Ascending aorta (tissue), 2 donors: Measurements from ENCODE around the gene WFDC12. TPM values are rescaled to one million over a fixed set of nuclear protein-coding genes. Genes with fewer than 3 reads are reported as not detected.
A peak's percentile ranks its signal among the peaks of the same experiment; 100 is the strongest.

Experiments
- DNase-seq, 2 donors: peaks; one replicate each; pipeline ENCODE4 v3.0.0-alpha.2; 2019; ENCODE audit warnings: low spot score in 2 of 2
- H3K27ac ChIP-seq, 2 donors: fragments of 200-600 bp; sonication (generic); one replicate each; pipeline ENCODE4 v1.5.1; 2016 to 2017; ENCODE audit warnings: mild to moderate bottlenecking in 1 of 2
- H3K27me3 ChIP-seq: fragments of 200-600 bp; sonication (generic); one replicate; pipeline ENCODE4 v1.5.1; 2017
- H3K36me3 ChIP-seq, 2 donors: fragments of 200-600 bp; sonication (generic); one replicate each; pipeline ENCODE4 v1.5.1; 2016
- H3K4me1 ChIP-seq, 2 donors: fragments of 200-600 bp; sonication (generic); one replicate each; pipeline ENCODE4 v1.5.1; 2016 to 2017; ENCODE audit warnings: mild to moderate bottlenecking in 1 of 2
- H3K4me3 ChIP-seq, 2 donors: fragments of 200-600 bp; sonication (generic); one replicate each; pipeline ENCODE4 v1.5.1; 2016 to 2017; ENCODE audit warnings: mild to moderate bottlenecking in 1 of 2
- H3K9me3 ChIP-seq, 2 donors: fragments of 200-600 bp; sonication (generic); one replicate each; pipeline ENCODE4 v1.5.1; 2016
- intact Hi-C: fragments of 100-400 bp; cut with DNase I; formaldehyde crosslinking; loops from one replicate; pipeline ENCODE4 v1.15.1; 2023
- total RNA-seq: library from RNA; depleted of rRNA; stranded (reverse); fragments of >200 nt; gene quantifications from one replicate; pipeline ENCODE4 v1.1.0, GENCODE V29; 2016
- TF ChIP-seq, protein P1 (sequence below), 3 experiments: fragments of 200-600 bp in 2 of 3; fragments of 450-650 bp in 1 of 3; sonication (generic) in 2 of 3; IDR thresholded peaks; one replicate each; pipeline ENCODE4 v1.5.1; 2016 to 2019; ENCODE audit warnings: antibody characterized with exemption in 3 of 3, mild to moderate bottlenecking in 1 of 3, moderate library complexity in 1 of 3

Gene WFDC12
- total RNA-seq, 1 donor from 2014 or later: not detected

GRCh38 chr20:45114465-45115385, 9.5 kb downstream of the WFDC12 start, which contains the start of gene WFDC5:
WFDC5 (minus strand) TSS chr20:45115174; CDS start chr20:45115083, 91 bp downstream.
- H3K4me1 ChIP-seq: no peaks in the 10 kb centered on the region
- intact Hi-C loops: no loop called here
- no peaks in the 10 kb centered on the region for H3K9me3 ChIP-seq
- H3K27ac ChIP-seq: no peak within 1 kb of the TSS
- no peak within 1 kb of the TSS for H3K4me3 ChIP-seq
- no peak for DNase-seq
- no peaks in the 10 kb centered on the region for H3K36me3 ChIP-seq
- TF ChIP-seq, protein P1, sequence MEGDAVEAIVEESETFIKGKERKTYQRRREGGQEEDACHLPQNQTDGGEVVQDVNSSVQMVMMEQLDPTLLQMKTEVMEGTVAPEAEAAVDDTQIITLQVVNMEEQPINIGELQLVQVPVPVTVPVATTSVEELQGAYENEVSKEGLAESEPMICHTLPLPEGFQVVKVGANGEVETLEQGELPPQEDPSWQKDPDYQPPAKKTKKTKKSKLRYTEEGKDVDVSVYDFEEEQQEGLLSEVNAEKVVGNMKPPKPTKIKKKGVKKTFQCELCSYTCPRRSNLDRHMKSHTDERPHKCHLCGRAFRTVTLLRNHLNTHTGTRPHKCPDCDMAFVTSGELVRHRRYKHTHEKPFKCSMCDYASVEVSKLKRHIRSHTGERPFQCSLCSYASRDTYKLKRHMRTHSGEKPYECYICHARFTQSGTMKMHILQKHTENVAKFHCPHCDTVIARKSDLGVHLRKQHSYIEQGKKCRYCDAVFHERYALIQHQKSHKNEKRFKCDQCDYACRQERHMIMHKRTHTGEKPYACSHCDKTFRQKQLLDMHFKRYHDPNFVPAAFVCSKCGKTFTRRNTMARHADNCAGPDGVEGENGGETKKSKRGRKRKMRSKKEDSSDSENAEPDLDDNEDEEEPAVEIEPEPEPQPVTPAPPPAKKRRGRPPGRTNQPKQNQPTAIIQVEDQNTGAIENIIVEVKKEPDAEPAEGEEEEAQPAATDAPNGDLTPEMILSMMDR (IDR thresholded peaks at IDR 0.05): no peak
- no peaks in the 10 kb centered on the region for H3K27me3 ChIP-seq

- Histone ChIP-seq H3K36me3 (no peaks in the 10 kb centered on the region), H3K4me1 (no peaks in the 10 kb centered on the region), H3K4me3 (no peak overlapping the region), H3K9me3 (no peaks in the 10 kb centered on the region), H3K27ac (no peak overlapping the region), H3K27me3 (no peaks in the 10 kb centered on the region)
- DNase-seq: no peak
- TF ChIP-seq, protein P1 (IDR thresholded peaks at IDR 0.05): no peak
- intact Hi-C loops: no loop called here
These were observed 10.4 kb downstream of the WFDC12 start for GRCh38 chr20:45113865-45114264.

DNA sequence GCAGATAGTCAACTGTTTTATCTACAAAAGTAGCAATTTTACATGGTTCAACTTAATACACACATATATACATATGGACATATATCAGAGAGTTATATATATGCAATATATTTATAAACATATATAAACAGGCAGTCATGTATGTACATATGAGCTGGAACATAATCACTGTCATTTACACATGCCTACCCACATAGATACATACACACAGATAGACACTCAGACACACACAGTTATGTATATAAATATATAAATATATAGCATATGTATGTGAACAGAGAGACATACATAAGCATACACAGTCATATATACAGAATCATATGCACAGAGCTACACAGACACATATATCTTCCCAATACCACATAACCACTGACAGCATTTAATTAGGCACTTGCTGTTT, 11.5 kb downstream of the WFDC12 start:
- Histone ChIP-seq H3K27ac (no peak overlapping the region), H3K36me3 (no peaks in the 10 kb centered on the region), H3K9me3 (no peaks in the 10 kb centered on the region), H3K27me3 (no peaks in the 10 kb centered on the region), H3K4me3 (no peak overlapping the region), H3K4me1 (no peaks in the 10 kb centered on the region)
- intact Hi-C loops: no loop called here
- TF ChIP-seq, protein P1 (IDR thresholded peaks at IDR 0.05): no peak
- no peak for DNase-seq

- Histone ChIP-seq H3K4me3 (no peak overlapping the region), H3K27ac (no peak overlapping the region), H3K36me3 (no peaks in the 10 kb centered on the region), H3K27me3 (no peaks in the 10 kb centered on the region), H3K9me3 (no peaks in the 10 kb centered on the region), H3K4me1 (no peaks in the 10 kb centered on the region)
- TF ChIP-seq, protein P1 (IDR thresholded peaks at IDR 0.05): peak in 1 of 3 experiments; percentile 40
- intact Hi-C loops: no loop called here
- no peak for DNase-seq
These were observed 12.3 kb downstream of the WFDC12 start for GRCh38 chr20:45111799-45112471.

- H3K9me3 ChIP-seq: no peaks in the 10 kb centered on the region
- intact Hi-C loops: no loop called here
- no peak for DNase-seq
- H3K4me3 ChIP-seq: no peak overlapping the region
- H3K27me3 ChIP-seq: no peaks in the 10 kb centered on the region
- H3K4me1 ChIP-seq: no peaks in the 10 kb centered on the region
- H3K27ac ChIP-seq: no peak overlapping the region
- TF ChIP-seq, protein P1 (IDR thresholded peaks at IDR 0.05): no peak
- no peaks in the 10 kb centered on the region for H3K36me3 ChIP-seq
These were observed 13.0 kb downstream of the WFDC12 start for GRCh38 chr20:45111285-45111684.
